BE2C (cell line): ENCODE measurements around the gene TNFAIP8.

ENCODE experiments used
- DNase-seq: peaks from one replicate; pipeline ENCODE4 v3.0.0-alpha.2; 2020
- H3K27me3 ChIP-seq: fragments of 250-450 bp; sonication (Bioruptor Pico); 2 replicates; pipeline ENCODE4 v1.5.1; 2020; ENCODE audit warnings: mild to moderate bottlenecking
- H3K36me3 ChIP-seq: fragments of 250-450 bp; sonication (Bioruptor Pico); 2 replicates; pipeline ENCODE4 v1.5.1; 2020; ENCODE audit warnings: mild to moderate bottlenecking
- H3K4me1 ChIP-seq: fragments of 250-450 bp; sonication (Bioruptor Pico); 2 replicates; pipeline ENCODE4 v1.5.1; 2020
- H3K4me3 ChIP-seq: 2 replicates; pipeline ENCODE4 v1.5.1; 2011; ENCODE audit warnings: low read depth, low read length
- H3K9me3 ChIP-seq: fragments of 250-450 bp; sonication (Bioruptor Pico); 2 replicates; pipeline ENCODE4 v1.5.1; 2020
- CTCF ChIP-seq: IDR thresholded peaks from 2 replicates; pipeline ENCODE4 v1.5.1; 2012; ENCODE audit warnings: mild to moderate bottlenecking, low read depth, low read length

The TNFAIP8 gene

GRCh38 chr5:119347574-119347973 is 8.2 kb upstream of the TNFAIP8 start:
- H3K9me3 ChIP-seq, result no peaks in the 10 kb centered on the region
- TF ChIP-seq CTCF, result no peak

GRCh38 chr5:119347991-119348390 is 7.8 kb upstream of the TNFAIP8 start:
- Histone ChIP-seq H3K4me3 (no peak overlapping the region), H3K27me3 (no peaks in the 10 kb centered on the region), H3K36me3 (no peaks in the 10 kb centered on the region), H3K4me1 (no peaks in the 10 kb centered on the region), H3K9me3 (no peaks in the 10 kb centered on the region)
- TF ChIP-seq CTCF, result no peak
- DNase-seq, result no peak

More at GRCh38 chr5:119347574-119347973, 8.2 kb upstream of the TNFAIP8 start:
- no peaks in the 10 kb centered on the region for H3K4me1 ChIP-seq
- DNase-seq, result no peak
- no peaks in the 10 kb centered on the region for H3K36me3 ChIP-seq
- no peak overlapping the region for H3K4me3 ChIP-seq
- no peaks in the 10 kb centered on the region for H3K27me3 ChIP-seq

GRCh38 chr5:119353213-119353612 is 2.6 kb upstream of the TNFAIP8 start:
- peaks cover 44% of the 10 kb centered on the region for H3K27me3 ChIP-seq
- H3K9me3 ChIP-seq, result no peaks in the 10 kb centered on the region
- no peak overlapping the region for H3K4me3 ChIP-seq
- no peak for TF ChIP-seq CTCF
- H3K4me1 ChIP-seq, result no peaks in the 10 kb centered on the region
- DNase-seq, result no peak
- no peaks in the 10 kb centered on the region for H3K36me3 ChIP-seq

GRCh38 chr5:119353686-119354366 is 2.0 kb upstream of the TNFAIP8 start:
- H3K36me3 ChIP-seq, result no peaks in the 10 kb centered on the region
- no peak for TF ChIP-seq CTCF
- peaks cover 50% of the 10 kb centered on the region for H3K27me3 ChIP-seq
- H3K4me1 ChIP-seq, result no peaks in the 10 kb centered on the region
- no peak overlapping the region for H3K4me3 ChIP-seq
- H3K9me3 ChIP-seq, result no peaks in the 10 kb centered on the region
- no peak for DNase-seq

- no peak for DNase-seq
- Histone ChIP-seq H3K36me3 (no peaks in the 10 kb centered on the region), H3K4me1 (no peaks in the 10 kb centered on the region), H3K27me3 (peaks cover 53% of the 10 kb centered on the region), H3K4me3 (no peak overlapping the region), H3K9me3 (no peaks in the 10 kb centered on the region)
- TF ChIP-seq CTCF, result no peak
Measured at GRCh38 chr5:119354537-119355243, 1.1 kb upstream of the TNFAIP8 start.

- no peaks in the 10 kb centered on the region for H3K4me1 ChIP-seq
- peaks cover 53% of the 10 kb centered on the region for H3K27me3 ChIP-seq
- no peak for TF ChIP-seq CTCF
- no peaks in the 10 kb centered on the region for H3K9me3 ChIP-seq
- no peak overlapping the region for H3K4me3 ChIP-seq
- no peak for DNase-seq
- H3K36me3 ChIP-seq, result no peaks in the 10 kb centered on the region
Measured at GRCh38 chr5:119355244-119355638, 578 bp upstream of the TNFAIP8 start.
